ENCODE results near the gene DNAH10.

Gene DNAH10

GRCh38 chr12:123879691-123880090 is 117.6 kb downstream of the DNAH10 start:
- in situ Hi-C loops (cut with MboI; ENCODE audit: low sequenced_read_pairs) = no loop called here

- in situ Hi-C loops (cut with MboI; ENCODE audit: low sequenced_read_pairs) = no loop called here
Observed at GRCh38 chr12:123882161-123882705, 120.1 kb downstream of the DNAH10 start.

GRCh38 chr12:123886258-123886657 is 124.2 kb downstream of the DNAH10 start:
- in situ Hi-C loops (cut with MboI; ENCODE audit: low sequenced_read_pairs) = no loop called here

- in situ Hi-C loops (cut with MboI; ENCODE audit: low sequenced_read_pairs) = no loop called here
Observed at GRCh38 chr12:123886931-123887582, 125.0 kb downstream of the DNAH10 start.

GRCh38 chr12:123888989-123889388 is 126.9 kb downstream of the DNAH10 start:
- in situ Hi-C loops (cut with MboI; ENCODE audit: low sequenced_read_pairs) = no loop called here

- in situ Hi-C loops (cut with MboI; ENCODE audit: low sequenced_read_pairs) = no loop called here
Observed at GRCh38 chr12:123889848-123890535, 127.9 kb downstream of the DNAH10 start.

- in situ Hi-C loops (cut with MboI; ENCODE audit: low sequenced_read_pairs) = no loop called here
Observed at GRCh38 chr12:123890536-123890902, 128.4 kb downstream of the DNAH10 start.

- in situ Hi-C loops (cut with MboI; ENCODE audit: low sequenced_read_pairs) = no loop called here
Observed at GRCh38 chr12:123891011-123891410, 128.9 kb downstream of the DNAH10 start.

GRCh38 chr12:123891516-123892179 is 129.5 kb downstream of the DNAH10 start:
- in situ Hi-C loops (cut with MboI; ENCODE audit: low sequenced_read_pairs) = no loop called here

GRCh38 chr12:123892180-123892559 is 130.1 kb downstream of the DNAH10 start:
- in situ Hi-C loops (cut with MboI; ENCODE audit: low sequenced_read_pairs) = no loop called here

GRCh38 chr12:123892853-123893252 is 130.8 kb downstream of the DNAH10 start:
- in situ Hi-C loops (cut with MboI; ENCODE audit: low sequenced_read_pairs) = no loop called here

- in situ Hi-C loops (cut with MboI; ENCODE audit: low sequenced_read_pairs) = no loop called here
Observed at GRCh38 chr12:123893276-123893675, 131.2 kb downstream of the DNAH10 start.

GRCh38 chr12:123894823-123895345 is 132.8 kb downstream of the DNAH10 start:
- in situ Hi-C loops (cut with MboI; ENCODE audit: low sequenced_read_pairs) = no loop called here

GRCh38 chr12:123895451-123895850 is 133.3 kb downstream of the DNAH10 start:
- in situ Hi-C loops (cut with MboI; ENCODE audit: low sequenced_read_pairs) = no loop called here

- in situ Hi-C loops (cut with MboI; ENCODE audit: low sequenced_read_pairs) = no loop called here
Observed at GRCh38 chr12:123896767-123897166, 134.7 kb downstream of the DNAH10 start.

- in situ Hi-C loops (cut with MboI; ENCODE audit: low sequenced_read_pairs) = no loop called here
Observed at GRCh38 chr12:123897221-123897620, 135.1 kb downstream of the DNAH10 start.

GRCh38 chr12:123898673-123899072 is 136.6 kb downstream of the DNAH10 start:
- in situ Hi-C loops (cut with MboI; ENCODE audit: low sequenced_read_pairs) = no loop called here

GRCh38 chr12:123899368-123899767 is 137.3 kb downstream of the DNAH10 start:
- in situ Hi-C loops (cut with MboI; ENCODE audit: low sequenced_read_pairs) = no loop called here

- in situ Hi-C loops (cut with MboI; ENCODE audit: low sequenced_read_pairs) = no loop called here
Observed at GRCh38 chr12:123900871-123901376, 138.8 kb downstream of the DNAH10 start.

- in situ Hi-C loops (cut with MboI; ENCODE audit: low sequenced_read_pairs) = no loop called here
Observed at GRCh38 chr12:123902821-123903220, 140.7 kb downstream of the DNAH10 start.

GRCh38 chr12:123903301-123904065 is 141.4 kb downstream of the DNAH10 start:
- in situ Hi-C loops (cut with MboI; ENCODE audit: low sequenced_read_pairs) = no loop called here
